Measurements from ENCODE around the gene CIRBP.

GRCh38 chr19:1220477-1220930 lies 48.6 kb upstream of the CIRBP start:
- TF ChIP-seq POLR2A (IDR thresholded peaks at IDR 0.05) (no peak), CTCF (IDR thresholded peaks at IDR 0.05) (no peak)
